PFSK-1 (cell line): ENCODE results near the gene SKIC2.

Experiments used
- POLR2AphosphoS5 ChIP-seq: IDR thresholded peaks from 2 replicates; pipeline ENCODE4 v1.6.1; 2012; ENCODE audit warnings: low read depth, mild to moderate bottlenecking, control low read depth, low read length, moderate library complexity
- REST ChIP-seq, 2 experiments: IDR thresholded peaks; 2 replicates each; pipeline versions ENCODE4 v1.6.1 to v1.8.0; 2011 to 2012; ENCODE audit warnings: low read depth in 2 of 2, low read length in 2 of 2, control low read depth in 1 of 2, inconsistent platforms in 1 of 2, mild to moderate bottlenecking in 1 of 2, moderate library complexity in 1 of 2; ENCODE audit not compliant: insufficient read depth in 1 of 2
- SIN3A ChIP-seq: IDR thresholded peaks from 2 replicates; pipeline ENCODE4 v1.6.1; 2012; ENCODE audit warnings: mild to moderate bottlenecking, low read length, moderate library complexity, borderline replicate concordance; ENCODE audit not compliant: insufficient read depth
- TAF1 ChIP-seq: IDR thresholded peaks from 2 replicates; pipeline ENCODE4 v1.6.1; 2012; ENCODE audit warnings: low read length, control low read depth, borderline replicate concordance; ENCODE audit not compliant: insufficient read depth

DNA sequence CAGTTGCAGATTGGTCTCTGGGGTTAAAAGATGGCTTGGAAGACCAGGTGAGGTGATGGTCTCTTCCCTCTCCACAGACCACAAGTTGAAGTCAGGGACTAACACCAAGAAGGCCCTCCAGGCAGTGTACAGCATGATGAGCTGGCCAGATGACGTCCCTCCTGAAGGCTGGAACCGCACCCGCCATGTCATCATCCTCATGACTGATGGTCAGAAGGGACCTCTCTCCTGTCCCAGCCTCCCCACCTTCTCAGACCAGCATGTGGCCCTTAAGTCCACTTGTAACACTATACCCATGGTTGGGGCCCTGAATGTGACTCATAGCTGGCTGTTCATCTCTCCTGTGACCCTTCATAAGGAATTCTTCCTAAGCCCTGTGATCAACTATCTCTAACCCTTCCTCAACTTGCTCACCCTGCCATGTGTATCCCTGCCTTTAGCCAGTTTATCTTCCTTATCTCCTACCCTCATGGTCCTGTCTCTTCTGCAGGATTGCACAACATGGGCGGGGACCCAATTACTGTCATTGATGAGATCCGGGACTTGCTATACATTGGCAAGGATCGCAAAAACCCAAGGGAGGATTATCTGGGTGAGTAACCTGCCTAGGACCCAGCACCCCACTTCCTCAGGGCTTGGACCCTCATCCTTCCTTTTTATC lies 10.1 kb upstream of the SKIC2 start:
- TF ChIP-seq TAF1 = no peak
- no peak for TF ChIP-seq POLR2AphosphoS5
- TF ChIP-seq SIN3A = no peak
- no peak for TF ChIP-seq REST (IDR thresholded peaks at IDR 0.05; ENCODE audit: insufficient read depth in 1 of 2, low read depth in 2 of 2, low read length in 2 of 2)
